Tibial nerve (tissue), 3 donors: ENCODE results near the gene CTNNA3.

Source experiments
- CTCF ChIP-seq, 5 experiments: fragments of 200-600 bp in 3 of 5; fragments of 450-650 bp in 2 of 5; sonication (generic) in 3 of 5; IDR thresholded peaks; one replicate each; pipeline ENCODE4 v1.5.1; 2016 to 2019; ENCODE audit warnings: antibody characterized with exemption in 5 of 5, mild to moderate bottlenecking in 3 of 5, moderate library complexity in 2 of 5
- POLR2A ChIP-seq, 2 donors: fragments of 450-650 bp; IDR thresholded peaks; one replicate each; pipeline ENCODE4 v1.6.1; 2017; ENCODE audit warnings: antibody characterized with exemption in 2 of 2, mild to moderate bottlenecking in 2 of 2, moderate library complexity in 2 of 2

- TF ChIP-seq CTCF (IDR thresholded peaks at IDR 0.05) (no peak), POLR2A (IDR thresholded peaks at IDR 0.05) (no peak)
These were observed 776.7 kb downstream of the CTNNA3 start for GRCh38 chr10:66919248-66919647.
